Left kidney (tissue), 2 donors: Measurements from ENCODE around the gene MMP24. TPM values are rescaled to one million over a fixed set of nuclear protein-coding genes. Genes with fewer than 3 reads are reported as not detected.
A peak's percentile ranks its signal among the peaks of the same experiment; 100 is the strongest.
"Not testable (repeated sequence)": the region's sequence is repeated elsewhere in the genome, so short reads cannot be mapped to it uniquely, and the experiment has no call there.

Experiments used
- DNase-seq: peaks from one replicate; pipeline ENCODE4 v3.0.0-alpha.2; 2013
- polyA plus RNA-seq: library from polyadenylated mRNA; unstranded; fragments of 120-200 nt; gene quantifications from one replicate; pipeline ENCODE4 v1.2.1, GENCODE V29; 2013; ENCODE audit not compliant: insufficient read length

The MMP24 gene
- polyA plus RNA-seq, 1 donor = 1.8 TPM

- no peak for DNase-seq
These were observed 28.0 kb downstream of the MMP24 start for GRCh38 chr20:35254448-35254999.

- DNase-seq = no peak
These were observed 30.9 kb downstream of the MMP24 start for GRCh38 chr20:35257175-35257909.

GRCh38 chr20:35260426-35260825 lies 33.9 kb downstream of the MMP24 start:
- no peak for DNase-seq

- DNase-seq = not testable (repeated sequence)
These were observed 35.8 kb downstream of the MMP24 start for GRCh38 chr20:35262321-35262720.

GRCh38 chr20:35262731-35263531 lies 36.4 kb downstream of the MMP24 start:
- peak; percentile 84 for DNase-seq

GRCh38 chr20:35263532-35264341 lies 37.2 kb downstream of the MMP24 start:
- no peak for DNase-seq

GRCh38 chr20:35264755-35265154 lies 38.3 kb downstream of the MMP24 start:
- DNase-seq = no peak

- no peak for DNase-seq
These were observed 40.6 kb downstream of the MMP24 start for GRCh38 chr20:35267092-35267491.

- DNase-seq = peak; percentile 57
These were observed 42.7 kb downstream of the MMP24 start for GRCh38 chr20:35269055-35269781.

- DNase-seq = no peak
These were observed 43.8 kb downstream of the MMP24 start for GRCh38 chr20:35270021-35270902.

GRCh38 chr20:35271073-35271882 lies 44.8 kb downstream of the MMP24 start:
- no peak for DNase-seq

GRCh38 chr20:35271904-35272303 lies 45.4 kb downstream of the MMP24 start:
- no peak for DNase-seq

GRCh38 chr20:35273449-35274171 lies 47.1 kb downstream of the MMP24 start:
- no peak for DNase-seq

- no peak for DNase-seq
These were observed 47.9 kb downstream of the MMP24 start for GRCh38 chr20:35274172-35275092.

GRCh38 chr20:35275741-35276251 lies 49.3 kb downstream of the MMP24 start:
- DNase-seq = no peak

- DNase-seq = no peak
These were observed 49.9 kb downstream of the MMP24 start for GRCh38 chr20:35276408-35276807.

- DNase-seq = no peak
These were observed 50.6 kb downstream of the MMP24 start for GRCh38 chr20:35277127-35277526.
